ENCODE measurements around the gene EME2. TPM values are rescaled to one million over a fixed set of nuclear protein-coding genes. Genes with fewer than 3 reads are reported as not detected.
A peak's percentile ranks its signal among the peaks of the same experiment; 100 is the strongest.

EME2 gene
- polyA plus RNA-seq, 4 donors, result 6.8 to 16.1 (median 9.6) TPM

DNA sequence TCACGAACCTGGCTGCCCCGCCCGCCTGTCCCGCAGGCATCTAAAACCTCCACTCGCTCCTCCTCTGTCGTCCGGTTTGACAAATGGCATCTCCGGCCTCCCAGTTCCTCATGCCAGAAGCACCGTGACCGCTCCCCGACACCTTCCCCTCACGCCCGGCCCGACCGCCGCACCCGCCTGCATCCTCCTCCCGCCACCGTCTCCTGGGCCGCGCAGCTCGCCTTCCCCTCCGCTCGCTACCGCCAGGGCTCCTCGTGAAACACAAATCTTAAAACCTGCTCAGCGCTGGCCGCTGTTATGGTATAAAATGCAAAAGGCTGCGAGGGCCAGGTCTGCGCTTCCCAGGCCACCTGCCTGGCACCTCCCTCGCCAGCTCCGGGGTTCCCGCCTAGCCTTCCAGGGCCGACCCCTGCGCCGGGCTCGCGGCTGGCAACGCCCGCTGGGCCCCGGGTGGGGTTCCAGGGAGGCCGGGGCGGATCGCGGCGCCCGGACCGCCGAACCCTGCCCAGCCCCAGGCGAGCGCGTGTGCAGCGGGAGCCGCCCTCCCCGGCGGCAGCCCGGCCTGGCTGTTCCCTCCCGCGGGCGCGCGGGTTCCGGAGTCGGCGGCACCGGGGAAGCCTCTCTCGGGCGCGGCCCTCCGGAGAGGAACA, 9.3 kb downstream of the EME2 start:
- WGBS, 3 donors, result 0 to 1% (median 1%) methylated on average over 49 to 70 of the region's 70 CpGs
- DNase-seq, result peak in 1 of 2 donors; percentile 27
- Histone ChIP-seq H3K27ac (ENCODE audit: low read depth in 1 of 3, low read length in 2 of 3) (peak overlapping the region; percentile 53 to 80 (median 66)), H3K4me1 (ENCODE audit: control insufficient read depth in 3 of 3, insufficient read depth in 2 of 3, low read depth in 1 of 3, low read length in 2 of 3) (peaks cover 3 to 26% (median 5%) of the 10 kb centered on the region in 3 donors), H3K4me3 (ENCODE audit: low read depth in 1 of 3, low read length in 3 of 3) (peak overlapping the region; percentile 77 to 91 (median 88)), H3K9me3 (ENCODE audit: control insufficient read depth in 2 of 2, insufficient read depth in 1 of 2, low read depth in 1 of 2, low read length in 1 of 2) (no peaks in the 10 kb centered on the region), H3K27me3 (ENCODE audit: control insufficient read depth in 3 of 3, insufficient read depth in 3 of 3, low read length in 3 of 3) (no peaks in the 10 kb centered on the region), H3K36me3 (ENCODE audit: control insufficient read depth in 3 of 3, insufficient read depth in 2 of 3, low read depth in 1 of 3, low read length in 3 of 3) (peaks cover 1 to 70% (median 2%) of the 10 kb centered on the region in 3 donors)
- FAIRE-seq, result no peak

DNA sequence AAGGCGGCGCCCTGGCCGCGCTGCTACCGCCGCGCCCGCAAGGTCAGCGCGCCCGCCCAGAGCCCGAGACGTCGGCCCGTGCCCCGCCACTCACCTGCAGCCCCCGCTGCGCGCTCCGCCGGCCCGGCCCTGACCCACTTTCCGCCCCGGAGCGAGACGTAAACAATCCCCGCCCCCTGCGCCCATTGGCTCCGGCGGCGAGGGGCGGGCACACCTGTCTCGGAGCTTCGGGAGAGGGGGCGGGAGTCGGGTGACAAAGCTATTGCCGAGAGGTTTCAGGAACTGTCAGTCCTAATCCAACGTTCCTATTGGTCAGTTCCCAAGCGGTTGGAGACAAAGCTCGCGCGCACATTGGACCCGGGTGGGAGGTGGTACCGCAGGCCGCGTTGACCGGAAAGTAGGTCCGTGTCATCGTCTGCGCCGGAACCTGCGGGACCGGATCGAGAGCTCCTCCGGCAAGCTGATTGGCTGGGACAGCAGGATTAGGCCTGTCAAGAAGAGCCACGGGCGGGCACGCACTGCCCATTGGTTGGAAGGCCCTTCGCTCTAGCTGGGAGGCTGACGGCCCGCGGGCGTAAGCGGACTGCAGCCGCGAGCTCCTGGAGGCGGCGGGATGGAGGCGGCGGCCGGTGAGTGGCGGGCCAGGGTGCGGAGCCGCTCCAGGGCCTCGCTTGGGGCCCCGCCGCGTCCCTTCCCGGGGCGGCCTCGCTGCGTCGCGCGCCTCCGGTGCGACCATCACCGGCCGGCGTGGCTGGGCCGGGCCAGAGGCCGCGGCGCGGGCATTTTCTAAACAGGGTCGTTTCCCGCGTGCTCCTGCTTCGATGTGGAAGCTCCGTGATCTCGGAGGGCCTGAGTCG, 10.0 kb downstream of the EME2 start, which contains the start of the genes NUBP2 and SPSB3:
Gene NUBP2, plus strand, starts transcription at position 553 of the 857 bp plus-strand sequence. Its CDS starts 61 bp downstream, at position 614.
Gene SPSB3, minus strand, starts transcription at position 164 of the 857 bp plus-strand sequence. CDS start 1,088 bp downstream, outside the sequence.
- 0% methylated on average over 82 to 102 of the region's 102 CpGs for WGBS, 3 donors
- FAIRE-seq, result peak; percentile 98
- Histone ChIP-seq H3K4me1 (ENCODE audit: control insufficient read depth in 3 of 3, insufficient read depth in 2 of 3, low read depth in 1 of 3, low read length in 2 of 3) (peaks cover 3 to 26% (median 5%) of the 10 kb centered on the region in 3 donors), H3K4me3 (ENCODE audit: low read depth in 1 of 3, low read length in 3 of 3) (peak within 1 kb of the TSS; percentile 77 to 91 (median 88)), H3K9me3 (ENCODE audit: control insufficient read depth in 2 of 2, insufficient read depth in 1 of 2, low read depth in 1 of 2, low read length in 1 of 2) (no peaks in the 10 kb centered on the region), H3K27me3 (ENCODE audit: control insufficient read depth in 3 of 3, insufficient read depth in 3 of 3, low read length in 3 of 3) (no peaks in the 10 kb centered on the region), H3K36me3 (ENCODE audit: control insufficient read depth in 3 of 3, insufficient read depth in 2 of 3, low read depth in 1 of 3, low read length in 3 of 3) (peaks cover 0 to 70% (median 0%) of the 10 kb centered on the region in 3 donors), H3K27ac (ENCODE audit: low read depth in 1 of 3, low read length in 2 of 3) (peak within 1 kb of the TSS; percentile 58 to 80 (median 72))
- peak; percentile 100 for DNase-seq

DNA sequence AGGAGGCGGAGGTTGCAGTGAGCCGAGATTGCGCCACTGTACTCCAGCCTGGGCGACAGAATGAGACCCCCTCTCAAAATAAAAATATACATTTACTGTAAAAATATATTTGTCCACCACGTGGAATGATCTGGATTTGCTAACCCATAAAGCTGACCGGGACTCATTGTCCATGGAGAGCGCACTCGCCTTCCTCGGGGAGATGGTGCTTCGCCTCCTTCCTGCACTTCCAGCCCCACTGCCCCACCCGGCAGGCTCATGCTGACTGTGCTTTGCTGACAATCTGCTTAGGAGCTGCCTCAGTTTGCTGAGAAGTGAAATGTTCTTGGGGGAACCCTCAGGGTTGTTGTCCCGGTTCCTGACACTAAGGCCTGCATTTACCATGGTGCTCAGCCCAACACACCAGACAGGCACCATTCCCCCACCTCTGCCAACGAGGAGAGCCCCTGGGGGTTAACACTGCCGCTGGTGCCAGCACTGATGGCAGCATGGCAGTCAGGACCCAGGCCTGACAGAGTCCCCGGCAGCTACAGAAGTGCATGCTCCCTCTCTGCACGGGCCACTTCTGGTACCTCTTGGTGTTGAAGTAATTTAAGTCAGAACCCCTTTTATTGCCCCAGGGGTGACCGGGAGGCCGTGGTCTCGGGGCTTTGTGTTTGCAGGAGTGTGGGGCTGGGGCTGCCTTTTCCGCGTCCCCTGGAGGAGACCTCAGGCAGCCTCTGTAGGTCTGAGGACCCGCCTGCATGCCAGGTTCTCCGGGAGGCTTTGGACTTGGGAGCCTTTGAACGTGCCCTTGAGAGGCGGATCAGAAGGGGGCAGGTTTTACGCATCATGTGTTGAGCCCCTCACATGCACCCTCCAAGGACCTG, 12.6 kb downstream of the EME2 start:
- no peaks in the 10 kb centered on the region for H3K27me3 ChIP-seq (ENCODE audit: control insufficient read depth in 3 of 3, insufficient read depth in 3 of 3, low read length in 3 of 3)
- no peaks in the 10 kb centered on the region for H3K9me3 ChIP-seq (ENCODE audit: control insufficient read depth in 2 of 2, insufficient read depth in 1 of 2, low read depth in 1 of 2, low read length in 1 of 2)
- peaks cover 0 to 70% (median 0%) of the 10 kb centered on the region in 3 donors for H3K36me3 ChIP-seq (ENCODE audit: control insufficient read depth in 3 of 3, insufficient read depth in 2 of 3, low read depth in 1 of 3, low read length in 3 of 3)
- no peak overlapping the region for H3K4me3 ChIP-seq (ENCODE audit: low read depth in 1 of 3, low read length in 3 of 3)
- DNase-seq (no peak), FAIRE-seq (no peak)
- WGBS, 3 donors, result 86 to 91% (median 90%) methylated on average over 26 of the region's 26 CpGs
- no peak overlapping the region for H3K27ac ChIP-seq (ENCODE audit: low read depth in 1 of 3, low read length in 2 of 3)
- H3K4me1 ChIP-seq (ENCODE audit: control insufficient read depth in 3 of 3, insufficient read depth in 2 of 3, low read depth in 1 of 3, low read length in 2 of 3), result peaks cover 3 to 14% (median 5%) of the 10 kb centered on the region in 3 donors

DNA sequence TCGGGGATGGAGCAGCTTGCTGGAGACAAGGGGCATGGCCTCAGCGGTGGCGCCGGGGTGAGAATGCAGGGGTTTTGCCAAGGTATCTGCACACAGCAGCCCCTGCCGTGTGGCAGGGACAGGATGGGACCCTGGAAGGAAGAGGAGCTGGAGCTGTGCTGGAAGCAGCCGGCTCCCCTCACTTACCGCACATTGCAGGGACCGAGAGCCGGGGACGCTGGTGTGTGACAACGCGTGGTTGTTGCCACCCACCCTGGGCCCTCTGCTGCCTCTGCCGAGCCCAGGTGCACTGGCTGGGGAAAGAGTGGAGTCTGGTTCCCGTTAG, 13.2 kb downstream of the EME2 start:
- no peak for FAIRE-seq
- no peak for DNase-seq
- Histone ChIP-seq H3K4me1 (ENCODE audit: control insufficient read depth in 3 of 3, insufficient read depth in 2 of 3, low read depth in 1 of 3, low read length in 2 of 3) (peaks cover 3 to 13% (median 5%) of the 10 kb centered on the region in 3 donors), H3K36me3 (ENCODE audit: control insufficient read depth in 3 of 3, insufficient read depth in 2 of 3, low read depth in 1 of 3, low read length in 3 of 3) (peaks cover 0 to 71% (median 0%) of the 10 kb centered on the region in 3 donors), H3K27me3 (ENCODE audit: control insufficient read depth in 3 of 3, insufficient read depth in 3 of 3, low read length in 3 of 3) (no peaks in the 10 kb centered on the region), H3K27ac (ENCODE audit: low read depth in 1 of 3, low read length in 2 of 3) (no peak overlapping the region), H3K9me3 (ENCODE audit: control insufficient read depth in 2 of 2, insufficient read depth in 1 of 2, low read depth in 1 of 2, low read length in 1 of 2) (no peaks in the 10 kb centered on the region), H3K4me3 (ENCODE audit: low read depth in 1 of 3, low read length in 3 of 3) (no peak overlapping the region)
- 90 to 93% (median 92%) methylated on average over 14 of the region's 14 CpGs for WGBS, 3 donors

DNA sequence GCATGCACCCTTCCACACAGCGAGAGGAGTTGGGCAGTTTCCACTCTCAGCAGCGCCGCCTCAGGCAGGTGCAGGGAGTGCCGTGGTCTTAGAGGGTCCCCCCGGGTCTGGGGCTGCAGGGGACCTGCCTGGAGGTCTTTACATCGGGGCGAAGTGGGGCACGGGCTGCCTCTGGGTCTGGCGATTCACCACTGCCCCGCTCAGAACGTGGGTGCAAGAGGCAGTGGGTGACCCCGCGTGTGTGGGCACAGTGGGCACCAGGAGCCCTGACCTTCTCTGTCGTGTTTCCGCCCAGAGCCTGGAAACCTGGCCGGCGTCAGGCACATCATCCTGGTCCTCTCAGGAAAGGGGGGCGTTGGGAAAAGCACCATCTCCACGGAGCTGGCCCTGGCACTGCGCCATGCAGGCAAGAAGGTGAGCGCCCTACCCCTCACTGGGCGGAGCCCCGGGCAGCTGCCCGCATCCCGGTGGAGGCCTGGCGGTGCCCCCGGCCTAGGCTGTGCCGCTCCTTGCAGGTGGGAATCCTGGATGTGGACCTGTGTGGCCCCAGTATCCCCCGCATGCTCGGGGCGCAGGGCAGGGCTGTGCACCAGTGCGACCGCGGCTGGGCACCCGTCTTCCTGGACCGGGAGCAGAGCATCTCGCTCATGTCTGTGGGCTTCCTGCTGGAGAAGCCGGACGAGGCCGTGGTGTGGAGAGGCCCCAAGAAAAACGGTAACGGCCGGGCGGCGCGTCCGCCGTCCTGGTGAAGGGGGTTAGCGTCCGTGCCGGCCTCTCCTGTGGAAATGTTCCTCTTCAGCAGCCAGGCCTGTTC, 13.8 kb downstream of the EME2 start:
- no peak for FAIRE-seq
- DNase-seq, result no peak
- Histone ChIP-seq H3K27me3 (ENCODE audit: control insufficient read depth in 3 of 3, insufficient read depth in 3 of 3, low read length in 3 of 3) (no peaks in the 10 kb centered on the region), H3K36me3 (ENCODE audit: control insufficient read depth in 3 of 3, insufficient read depth in 2 of 3, low read depth in 1 of 3, low read length in 3 of 3) (peaks cover 0 to 71% (median 0%) of the 10 kb centered on the region in 3 donors), H3K4me1 (ENCODE audit: control insufficient read depth in 3 of 3, insufficient read depth in 2 of 3, low read depth in 1 of 3, low read length in 2 of 3) (peaks cover 0 to 7% (median 2%) of the 10 kb centered on the region in 3 donors), H3K9me3 (ENCODE audit: control insufficient read depth in 2 of 2, insufficient read depth in 1 of 2, low read depth in 1 of 2, low read length in 1 of 2) (no peaks in the 10 kb centered on the region), H3K4me3 (ENCODE audit: low read depth in 1 of 3, low read length in 3 of 3) (no peak overlapping the region), H3K27ac (ENCODE audit: low read depth in 1 of 3, low read length in 2 of 3) (no peak overlapping the region)
- WGBS, 3 donors, result 87 to 92% (median 88%) methylated on average over 48 to 51 of the region's 51 CpGs

DNA sequence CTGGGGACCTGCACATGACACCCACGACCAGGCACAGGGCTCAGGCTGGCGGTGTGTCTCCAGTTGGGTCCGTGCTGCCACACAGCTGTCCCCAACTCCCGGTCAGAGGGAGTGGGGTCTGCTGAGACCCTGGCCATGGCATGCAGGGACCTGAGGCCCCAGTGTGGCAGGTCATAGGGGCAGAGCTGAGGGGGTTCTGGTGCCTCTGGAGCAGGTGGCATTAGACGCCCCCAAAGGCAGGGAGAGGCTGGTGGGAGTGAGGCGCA, 14.4 kb downstream of the EME2 start:
- Histone ChIP-seq H3K27me3 (ENCODE audit: control insufficient read depth in 3 of 3, insufficient read depth in 3 of 3, low read length in 3 of 3) (no peaks in the 10 kb centered on the region), H3K4me3 (ENCODE audit: low read depth in 1 of 3, low read length in 3 of 3) (no peak overlapping the region), H3K27ac (ENCODE audit: low read depth in 1 of 3, low read length in 2 of 3) (no peak overlapping the region), H3K9me3 (ENCODE audit: control insufficient read depth in 2 of 2, insufficient read depth in 1 of 2, low read depth in 1 of 2, low read length in 1 of 2) (no peaks in the 10 kb centered on the region), H3K36me3 (ENCODE audit: control insufficient read depth in 3 of 3, insufficient read depth in 2 of 3, low read depth in 1 of 3, low read length in 3 of 3) (peaks cover 0 to 74% (median 4%) of the 10 kb centered on the region in 3 donors), H3K4me1 (ENCODE audit: control insufficient read depth in 3 of 3, insufficient read depth in 2 of 3, low read depth in 1 of 3, low read length in 2 of 3) (peaks cover 0 to 6% (median 2%) of the 10 kb centered on the region in 3 donors)
- FAIRE-seq (no peak), DNase-seq (no peak)
- WGBS, 3 donors, result 88 to 92% (median 91%) methylated on average over 6 of the region's 6 CpGs

DNA sequence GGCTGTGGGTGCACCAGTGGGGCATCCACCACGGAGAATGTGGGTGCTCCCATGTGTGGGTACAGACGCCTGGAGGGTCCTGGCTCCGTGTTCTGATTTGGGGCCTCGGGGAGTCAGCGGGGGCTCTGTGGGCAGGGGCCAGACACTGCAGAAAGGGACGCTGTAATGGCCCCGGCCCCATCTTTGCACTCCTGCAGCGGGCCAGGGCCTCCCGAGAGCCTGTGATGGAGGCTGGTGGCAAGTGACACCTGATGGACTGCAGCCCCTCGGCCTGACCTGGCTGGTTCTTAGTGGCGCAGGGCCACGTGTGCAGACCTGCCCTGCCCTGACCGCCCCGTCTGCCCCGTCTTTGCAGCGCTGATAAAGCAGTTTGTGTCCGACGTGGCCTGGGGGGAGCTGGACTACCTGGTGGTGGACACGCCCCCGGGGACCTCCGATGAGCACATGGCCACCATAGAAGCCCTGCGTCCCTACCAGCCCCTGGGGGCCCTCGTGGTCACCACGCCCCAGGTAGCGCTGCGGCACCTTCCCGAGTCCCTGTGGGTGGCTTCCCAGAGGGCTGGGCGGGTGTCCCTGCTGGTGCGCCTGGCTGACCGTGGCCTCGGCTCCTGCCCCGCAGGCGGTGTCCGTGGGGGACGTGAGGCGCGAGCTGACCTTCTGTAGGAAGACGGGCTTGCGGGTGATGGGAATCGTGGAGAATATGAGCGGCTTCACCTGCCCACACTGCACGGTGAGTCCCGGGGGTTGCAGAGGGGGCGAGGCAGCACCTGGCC, 14.9 kb downstream of the EME2 start:
- Histone ChIP-seq H3K27ac (ENCODE audit: low read depth in 1 of 3, low read length in 2 of 3) (no peak overlapping the region), H3K36me3 (ENCODE audit: control insufficient read depth in 3 of 3, insufficient read depth in 2 of 3, low read depth in 1 of 3, low read length in 3 of 3) (peaks cover 0 to 78% (median 4%) of the 10 kb centered on the region in 3 donors), H3K4me1 (ENCODE audit: control insufficient read depth in 3 of 3, insufficient read depth in 2 of 3, low read depth in 1 of 3, low read length in 2 of 3) (peaks cover 0 to 6% (median 2%) of the 10 kb centered on the region in 3 donors), H3K9me3 (ENCODE audit: control insufficient read depth in 2 of 2, insufficient read depth in 1 of 2, low read depth in 1 of 2, low read length in 1 of 2) (no peaks in the 10 kb centered on the region), H3K4me3 (ENCODE audit: low read depth in 1 of 3, low read length in 3 of 3) (no peak overlapping the region), H3K27me3 (ENCODE audit: control insufficient read depth in 3 of 3, insufficient read depth in 3 of 3, low read length in 3 of 3) (no peaks in the 10 kb centered on the region)
- DNase-seq (no peak), FAIRE-seq (no peak)
- 92 to 94% (median 94%) methylated on average over 41 to 44 of the region's 44 CpGs for WGBS, 3 donors
